Measurements from ENCODE around the gene SLC13A4.
"Not testable (repeated sequence)": the region's sequence is repeated elsewhere in the genome, so short reads cannot be mapped to it uniquely, and the experiment has no call there.

Gene SLC13A4

DNA sequence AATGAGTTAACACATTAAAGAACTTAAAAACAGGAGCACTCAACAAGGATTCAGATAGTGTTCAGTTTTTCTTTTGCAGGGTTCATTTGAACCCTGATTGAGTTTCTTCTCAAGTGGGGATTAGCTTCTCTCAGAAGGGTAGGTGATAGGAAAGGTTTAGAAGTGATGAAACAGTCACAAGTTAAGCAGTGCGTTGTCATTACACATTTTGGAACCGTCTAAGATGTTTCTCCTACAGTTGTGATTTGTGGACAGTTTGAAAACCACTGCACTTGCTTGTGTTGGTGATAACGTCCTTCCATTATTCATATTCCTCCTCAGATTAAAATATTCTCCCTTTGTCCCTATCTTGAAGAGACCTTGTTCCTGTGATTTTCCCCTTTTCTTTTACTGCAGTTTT is 62.9 kb downstream of the SLC13A4 start:
- no peak for DNase-seq (ENCODE audit: low read depth in 2 of 3, low spot score in 2 of 3)

DNA sequence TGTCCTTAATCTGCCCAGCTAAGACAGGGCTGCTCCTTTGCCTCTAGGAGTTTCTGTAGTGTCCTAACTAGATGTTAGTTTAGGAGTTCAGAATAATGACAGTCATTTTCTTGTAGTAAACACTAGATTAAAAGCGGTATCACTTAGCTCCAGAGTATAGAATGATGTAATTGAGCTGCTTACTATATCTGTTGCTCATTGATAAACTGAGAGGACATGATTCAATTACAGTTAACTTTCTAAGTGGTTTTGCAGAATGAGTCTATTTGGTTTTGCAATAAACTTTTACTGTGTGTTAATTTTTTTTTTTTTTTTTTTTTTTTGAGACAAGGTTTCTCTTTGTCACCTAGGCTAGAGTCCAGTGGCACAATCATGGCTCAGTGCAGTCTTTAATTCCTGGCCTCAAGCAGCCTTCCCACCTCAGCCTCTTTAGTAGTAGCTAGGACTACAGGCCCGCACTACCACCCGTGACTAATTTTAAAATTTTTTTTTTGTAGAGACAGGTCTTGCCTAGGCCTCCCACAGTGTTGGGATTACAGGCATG is 63.9 kb downstream of the SLC13A4 start:
- no peak for DNase-seq (ENCODE audit: low read depth in 2 of 3, low spot score in 2 of 3)

- DNase-seq (ENCODE audit: low read depth in 2 of 3, low spot score in 2 of 3), result peak; percentile 93 to 95 (median 94)
Observed at GRCh38 chr7:135662373-135663114, 65.4 kb downstream of the SLC13A4 start, which contains the start of gene STMP1. Gene STMP1 (plus strand): TSS chr7:135662514.

DNA sequence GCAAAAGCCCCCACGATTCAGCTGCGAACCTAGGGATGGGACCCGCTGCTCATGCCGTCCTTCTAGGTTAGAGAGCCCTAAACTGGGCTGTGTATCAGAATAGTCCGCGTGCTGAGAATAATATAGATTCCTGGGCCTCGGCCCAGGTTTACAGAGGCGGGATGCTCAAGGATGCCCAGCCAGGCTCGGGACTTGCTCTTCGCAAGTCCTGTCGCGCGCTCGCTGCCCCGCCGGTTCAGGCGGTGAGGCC is 65.9 kb downstream of the SLC13A4 start:
- DNase-seq (ENCODE audit: low read depth in 2 of 3, low spot score in 2 of 3), result peak in 1 of 3 experiments; percentile 4

DNA sequence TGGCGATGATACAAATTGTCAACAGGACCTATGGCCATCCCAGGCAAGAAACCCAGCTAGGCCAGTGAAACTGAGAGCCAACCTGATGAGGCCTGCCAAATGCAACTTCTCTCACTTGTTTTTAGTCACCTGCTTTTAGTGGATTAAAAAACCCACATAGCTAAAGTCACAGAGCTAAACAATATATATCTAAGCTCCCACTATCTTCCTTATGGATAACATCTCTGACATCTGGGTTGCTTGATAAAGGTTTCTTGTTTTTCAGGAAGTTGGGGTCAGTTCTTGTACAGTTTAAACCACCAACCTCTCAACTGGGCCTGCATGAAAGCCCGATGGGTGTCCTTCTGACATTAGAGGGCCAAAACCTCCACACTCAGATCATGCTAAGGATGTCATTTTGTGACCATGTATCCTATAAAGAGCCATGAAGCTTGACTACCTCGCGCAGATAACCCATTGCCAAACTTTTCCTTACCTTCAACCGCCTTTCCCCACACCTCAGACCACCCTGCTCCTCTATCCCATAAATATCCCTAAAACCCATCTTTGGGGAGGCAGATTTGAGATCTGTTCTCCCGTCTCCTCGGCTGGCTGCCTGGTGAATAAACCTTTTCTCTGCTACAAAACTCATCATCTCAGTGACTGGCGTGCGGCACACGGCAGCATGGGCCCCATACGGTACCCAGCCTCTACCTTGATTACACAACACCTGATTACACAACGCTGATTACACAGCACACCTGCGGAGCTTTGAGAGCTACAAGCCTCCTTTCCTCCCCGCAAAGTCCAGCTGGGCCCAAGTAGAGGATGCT is 66.5 kb downstream of the SLC13A4 start:
- DNase-seq (ENCODE audit: low read depth in 2 of 3, low spot score in 2 of 3), result no peak

- no peak for DNase-seq (ENCODE audit: low read depth in 2 of 3, low spot score in 2 of 3)
Observed at GRCh38 chr7:135659159-135659846, 68.7 kb downstream of the SLC13A4 start.

- DNase-seq (ENCODE audit: low read depth in 2 of 3, low spot score in 2 of 3), result no peak
Observed at GRCh38 chr7:135658564-135658963, 69.4 kb downstream of the SLC13A4 start.

- no peak for DNase-seq (ENCODE audit: low read depth in 2 of 3, low spot score in 2 of 3)
Observed at GRCh38 chr7:135653340-135654080, 74.5 kb downstream of the SLC13A4 start.

DNA sequence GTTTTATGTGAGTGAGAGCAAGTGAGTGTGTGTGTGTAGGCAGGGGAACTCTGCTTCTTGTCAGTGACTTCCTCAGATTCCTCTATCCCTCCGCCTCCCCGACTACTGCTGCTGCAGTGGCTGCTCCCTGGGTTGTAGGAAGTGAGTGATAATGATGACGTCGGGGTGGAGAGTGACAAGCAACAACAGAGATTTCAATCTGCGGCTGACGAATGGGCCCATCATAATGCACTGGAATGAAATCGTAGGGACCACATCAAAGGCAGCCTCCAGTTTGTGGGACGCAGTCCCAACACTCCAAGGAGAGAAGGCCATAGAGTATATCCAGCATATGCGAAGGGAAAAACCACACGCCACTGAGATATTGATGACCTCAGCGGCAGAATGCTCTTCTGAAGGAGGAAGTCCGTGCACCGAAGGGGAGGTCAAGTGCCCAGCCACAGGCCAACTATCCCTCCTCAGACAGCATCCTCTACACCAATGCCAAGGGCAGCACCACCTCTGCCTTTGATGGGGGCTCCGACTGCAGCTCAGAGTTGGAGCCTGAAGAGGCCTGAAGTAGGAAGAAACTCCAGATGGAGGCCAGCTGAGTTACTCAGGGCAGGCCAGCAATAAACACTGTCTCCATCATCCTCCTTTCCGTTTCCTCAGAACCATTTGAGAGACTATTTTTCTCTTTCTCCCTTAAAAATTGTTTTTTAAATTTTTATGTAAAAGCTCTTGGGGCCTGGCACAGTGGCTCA is 77.0 kb downstream of the SLC13A4 start:
- no peak for DNase-seq (ENCODE audit: low read depth in 2 of 3, low spot score in 2 of 3)

GRCh38 chr7:135648235-135648634 is 79.8 kb downstream of the SLC13A4 start:
- no peak for DNase-seq (ENCODE audit: low read depth in 2 of 3, low spot score in 2 of 3)

DNA sequence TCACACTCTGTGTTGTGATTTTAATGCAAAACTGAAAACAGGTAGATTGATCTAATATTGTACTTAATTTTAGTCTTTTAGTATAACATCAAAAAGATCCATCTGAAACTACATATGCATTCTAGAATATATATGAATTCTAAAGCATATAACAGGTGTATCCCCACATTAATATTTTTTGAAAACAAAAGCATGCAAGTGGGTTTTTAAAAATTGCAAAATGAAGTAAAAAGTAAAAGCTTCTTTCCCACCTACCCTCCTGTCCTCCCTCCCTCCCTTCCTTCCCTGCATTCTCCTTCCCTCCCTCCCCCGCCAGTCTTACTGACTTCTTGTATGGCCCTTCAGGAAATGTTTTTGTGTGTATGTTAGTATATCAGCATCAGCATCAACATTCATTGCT is 80.2 kb downstream of the SLC13A4 start:
- DNase-seq (ENCODE audit: low read depth in 2 of 3, low spot score in 2 of 3), result no peak

GRCh38 chr7:135645296-135645904 is 82.6 kb downstream of the SLC13A4 start:
- no peak for DNase-seq (ENCODE audit: low read depth in 2 of 3, low spot score in 2 of 3)

DNA sequence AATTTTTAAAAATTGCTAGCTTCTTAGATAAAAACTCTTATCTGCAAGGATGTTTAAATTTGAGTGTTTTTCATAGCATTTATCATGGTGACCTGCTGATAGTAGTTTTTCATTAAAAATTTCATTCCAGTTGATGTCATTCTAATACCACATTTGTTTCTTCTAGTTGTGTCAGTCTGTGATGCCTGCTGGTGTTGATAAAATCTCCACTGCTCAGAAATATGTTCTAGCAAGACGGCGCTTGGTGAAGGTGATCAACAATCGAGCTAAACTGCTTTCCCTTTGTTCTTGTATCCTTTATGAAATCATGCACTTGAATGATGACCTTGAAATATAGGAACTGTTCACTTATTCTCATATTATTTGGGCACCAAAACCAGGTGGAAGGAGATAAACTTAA is 83.3 kb downstream of the SLC13A4 start:
- DNase-seq (ENCODE audit: low read depth in 2 of 3, low spot score in 2 of 3), result no peak

DNA sequence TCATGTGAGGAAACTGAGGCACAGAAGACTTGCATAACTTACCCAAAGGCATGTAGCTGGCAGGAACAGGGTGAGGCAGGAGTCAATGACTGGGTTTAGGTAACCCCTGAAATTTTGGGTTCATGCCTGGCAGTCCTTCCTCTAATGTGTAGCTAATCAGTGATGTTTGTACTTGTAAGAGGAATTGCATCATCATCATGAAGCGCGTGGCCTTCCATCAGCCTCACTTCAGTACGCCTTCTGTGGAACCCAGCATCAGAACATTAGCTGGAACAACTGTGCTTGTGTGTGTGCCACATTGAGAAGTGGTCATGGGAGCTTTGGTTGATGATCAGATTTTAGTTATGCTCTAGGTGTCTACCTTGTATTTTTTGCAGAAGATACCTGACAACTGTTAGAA is 83.8 kb downstream of the SLC13A4 start:
- no peak for DNase-seq (ENCODE audit: low read depth in 2 of 3, low spot score in 2 of 3)

GRCh38 chr7:135639690-135640089 is 88.3 kb downstream of the SLC13A4 start:
- not testable (repeated sequence) for DNase-seq (ENCODE audit: low read depth in 2 of 3, low spot score in 2 of 3)

GRCh38 chr7:135634191-135634878 is 93.7 kb downstream of the SLC13A4 start:
- no peak for DNase-seq (ENCODE audit: low read depth in 2 of 3, low spot score in 2 of 3)

All from activated CD8-positive, alpha-beta memory T cell treated with anti-CD3 and anti-CD28 coated beads for 48 hours (primary cell).